Stimulated activated CD8-positive, alpha-beta memory T cell treated with anti-CD3 and anti-CD28 coated beads, Interleukin-4, amount 100 ng/mL, for 4 hours (primary cell): ENCODE data around the gene S100A14.
"Not testable (repeated sequence)": the region's sequence is repeated elsewhere in the genome, so short reads cannot be mapped to it uniquely, and the experiment has no call there.

Experiments
- DNase-seq, 2 donors: peaks; one replicate each; pipeline ENCODE4 v3.0.0-alpha.2; 2020; ENCODE audit warnings: low read depth in 2 of 2, low spot score in 1 of 2

The S100A14 gene

DNA sequence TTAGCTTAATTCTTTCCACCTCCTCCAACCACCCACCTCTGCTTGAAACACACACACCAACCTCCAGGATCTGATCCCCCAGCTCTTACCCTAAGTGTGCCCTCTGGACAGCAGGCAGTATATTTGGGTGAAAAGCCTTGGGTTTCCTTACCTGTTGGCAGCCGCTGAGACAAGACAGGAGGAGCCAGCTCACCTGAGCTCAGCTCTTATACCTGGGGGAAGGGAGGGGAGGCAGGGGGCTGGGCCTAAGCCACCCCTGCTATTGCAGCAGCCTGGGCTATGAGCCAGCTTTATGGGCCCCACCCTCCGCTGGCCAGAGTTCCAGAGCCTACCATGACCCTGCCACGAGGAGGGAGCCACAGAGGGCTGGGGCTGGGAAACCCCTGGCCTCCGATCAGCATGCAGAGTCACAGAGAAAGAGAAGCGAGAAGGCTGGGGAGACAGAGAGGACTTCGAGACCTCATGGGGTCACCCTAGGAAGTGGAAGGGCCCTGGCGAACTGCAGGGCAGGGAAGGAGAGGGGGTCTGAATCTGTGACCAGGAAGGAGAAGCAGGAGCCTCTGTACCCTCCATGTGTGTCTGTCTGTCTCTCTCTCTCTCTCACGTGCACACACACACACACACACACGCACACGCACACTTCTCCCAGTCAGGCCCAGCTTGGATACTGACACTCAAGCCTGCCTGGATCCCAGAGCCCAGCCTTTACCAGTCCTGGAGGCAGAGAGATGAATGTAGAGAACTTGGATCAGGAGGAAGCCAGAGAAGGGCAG lies at the start of gene S100A14:
S100A14 (minus strand) TSS at position 182 of the 773 bp plus-strand sequence. CDS start 467 bp downstream, outside the sequence.
- DNase-seq, result no peak

DNA sequence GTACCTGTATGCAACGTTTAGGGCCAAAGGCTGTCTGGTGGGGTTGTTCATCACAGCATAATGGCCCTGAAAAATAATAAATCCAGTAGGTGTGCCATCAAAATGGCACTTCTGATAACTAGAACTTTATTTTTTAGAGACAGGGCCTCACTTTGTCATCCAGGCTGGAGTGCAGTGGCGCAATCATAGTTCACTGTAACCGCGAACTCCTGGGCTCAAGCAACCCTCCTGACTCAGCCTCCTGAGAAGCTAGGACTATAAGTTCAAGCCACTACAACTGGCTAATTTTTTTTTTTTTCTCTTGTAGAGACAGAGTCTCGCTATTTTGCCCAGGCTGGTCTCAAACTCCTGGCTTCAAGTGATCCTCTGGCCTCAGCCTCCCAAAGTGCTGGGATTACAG lies 47.1 kb upstream of the S100A14 start:
- no peak for DNase-seq

DNA sequence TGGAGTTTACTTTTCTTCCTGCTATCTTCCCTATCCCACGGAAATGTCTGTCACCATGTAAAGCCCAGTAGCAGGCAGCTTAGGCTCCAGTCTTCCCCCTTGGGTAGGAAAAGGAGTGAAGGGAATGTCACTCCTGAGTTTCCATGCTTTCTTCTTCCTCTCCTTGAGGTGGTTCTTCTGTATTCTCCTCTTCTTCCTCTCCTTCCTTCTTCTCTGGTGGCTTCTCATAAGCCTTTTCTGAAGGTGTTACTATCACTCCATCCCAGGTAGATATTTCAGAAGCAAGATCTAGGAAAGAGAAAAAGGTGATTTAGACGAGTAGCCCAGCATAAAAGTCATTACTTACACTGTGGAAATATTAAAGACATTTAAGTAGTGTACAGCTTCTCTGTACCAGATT lies 46.1 kb upstream of the S100A14 start:
- no peak for DNase-seq

DNA sequence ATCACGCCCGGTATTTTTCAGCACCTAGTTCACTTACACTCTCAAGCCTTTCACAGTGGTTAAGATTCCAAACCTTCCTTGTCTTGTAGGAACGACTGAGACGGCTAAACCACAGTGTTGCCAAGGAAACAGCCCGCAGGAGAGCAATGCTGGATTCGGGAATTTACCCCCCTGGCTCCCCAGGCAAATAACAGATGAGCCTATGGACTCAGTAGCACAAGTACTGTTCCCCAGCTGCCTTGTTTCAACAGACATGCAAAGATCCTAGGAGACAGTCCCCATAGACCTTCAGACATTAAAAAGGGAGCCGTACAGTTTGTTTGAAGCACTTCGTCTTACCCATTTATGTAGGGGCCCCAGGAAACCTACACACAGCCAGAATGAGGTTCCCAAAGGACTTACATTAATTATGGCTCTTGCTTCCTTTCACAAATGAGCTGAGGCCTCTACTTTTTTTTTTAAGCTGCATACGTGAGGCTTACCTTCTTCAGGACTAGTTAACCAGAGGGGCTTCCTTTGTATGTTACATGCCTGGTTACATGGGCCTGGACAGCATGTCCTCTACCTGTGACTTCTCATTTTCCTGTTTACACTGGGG lies 45.1 kb upstream of the S100A14 start:
- DNase-seq, result no peak

DNA sequence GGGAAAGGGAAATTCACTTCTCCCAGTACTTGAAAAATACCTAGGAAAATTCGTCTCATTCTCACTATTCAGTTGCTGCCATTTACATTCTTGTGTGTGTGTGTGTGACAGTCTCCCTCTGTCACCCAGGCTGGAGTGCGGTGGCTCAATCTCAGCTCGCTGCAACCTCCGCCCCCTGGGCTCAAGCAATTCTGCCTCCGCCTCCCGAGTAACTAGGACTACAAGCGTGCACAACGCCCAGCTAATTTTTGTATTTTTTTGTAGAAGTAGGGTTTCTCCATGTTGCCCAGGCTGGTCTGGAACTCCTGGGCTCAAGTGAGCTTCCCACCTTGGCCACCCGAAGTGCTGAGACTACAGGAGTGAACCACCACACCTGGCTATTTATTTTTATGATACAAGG lies 43.5 kb upstream of the S100A14 start:
- DNase-seq, result no peak

DNA sequence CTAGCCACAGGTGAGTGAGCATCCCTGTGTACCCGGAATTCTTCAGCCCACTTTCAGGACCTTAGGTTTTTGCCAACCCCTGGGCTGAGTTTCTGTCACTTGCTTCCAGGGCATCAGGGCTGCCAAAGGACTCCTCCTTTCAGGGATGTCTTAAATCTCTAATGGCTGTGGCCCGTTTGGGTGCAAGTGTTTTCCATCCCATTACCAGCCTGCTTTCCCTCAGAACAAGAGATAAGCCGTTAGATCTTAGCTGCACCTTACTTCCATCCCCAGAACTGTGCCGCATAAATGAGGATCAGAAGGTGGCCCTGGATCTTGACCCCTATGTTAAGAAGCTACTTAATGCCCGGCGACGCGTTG lies 43.0 kb upstream of the S100A14 start:
- DNase-seq, result no peak

DNA sequence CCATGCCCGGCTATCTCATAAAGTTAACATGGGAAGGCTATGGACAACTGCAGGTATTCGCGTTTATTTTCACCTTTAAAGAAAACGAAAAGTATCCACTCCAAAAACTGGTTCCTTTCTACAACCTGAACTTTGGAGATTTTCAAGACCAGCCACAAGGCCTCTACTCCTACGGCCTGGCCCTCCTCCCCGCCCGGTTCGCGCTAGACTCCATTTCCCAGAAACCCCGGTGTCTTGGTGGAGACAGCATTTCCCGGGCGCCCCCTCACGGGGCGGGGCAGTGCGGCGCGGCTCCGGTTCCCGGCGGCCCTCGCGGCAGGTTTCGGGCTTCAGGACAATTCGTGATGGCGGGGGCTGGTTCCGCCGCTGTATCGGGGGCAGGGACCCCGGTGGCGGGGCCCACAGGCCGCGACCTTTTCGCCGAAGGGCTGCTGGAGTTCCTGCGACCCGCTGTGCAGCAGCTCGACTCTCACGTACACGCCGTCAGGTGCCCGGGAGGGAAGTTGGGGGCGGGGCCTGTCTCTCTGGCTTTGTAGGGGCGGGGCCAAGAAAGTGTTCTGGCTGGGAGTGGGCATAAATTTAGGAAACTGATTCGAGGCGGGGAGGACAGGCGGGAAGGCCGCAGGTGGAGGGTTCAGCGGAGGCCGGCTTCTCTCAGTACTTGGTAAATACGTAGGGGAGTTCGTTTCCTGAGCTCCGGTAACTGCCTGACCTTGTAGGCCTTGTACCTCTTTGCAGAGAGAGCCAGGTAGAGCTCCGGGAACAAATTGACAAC lies 42.5 kb upstream of the S100A14 start, which contains the start of gene SNAPIN:
SNAPIN (plus strand) TSS at position 304 of the 775 bp plus-strand sequence; CDS start at position 345, 41 bp downstream.
- peak; percentile 72 to 82 for DNase-seq

DNA sequence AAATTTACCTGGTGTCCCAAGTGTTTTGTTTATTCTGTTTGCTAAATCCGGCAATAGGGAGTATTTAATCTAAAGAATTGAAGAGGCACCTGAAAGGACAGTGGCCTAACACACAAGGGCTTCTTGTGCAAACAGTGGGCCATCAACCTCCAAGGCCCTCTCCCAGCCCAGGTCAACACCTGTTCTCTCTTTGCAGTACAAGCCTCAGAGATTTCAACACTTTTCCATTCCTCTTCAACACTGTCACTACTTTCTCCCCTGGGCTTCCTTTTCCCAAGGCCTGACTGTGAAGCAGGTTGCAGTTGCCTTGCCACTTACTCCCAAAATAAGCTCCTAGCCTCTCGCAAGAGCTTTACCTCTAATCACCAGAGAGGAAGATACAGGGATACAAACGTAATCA lies 39.2 kb upstream of the S100A14 start:
- no peak for DNase-seq

DNA sequence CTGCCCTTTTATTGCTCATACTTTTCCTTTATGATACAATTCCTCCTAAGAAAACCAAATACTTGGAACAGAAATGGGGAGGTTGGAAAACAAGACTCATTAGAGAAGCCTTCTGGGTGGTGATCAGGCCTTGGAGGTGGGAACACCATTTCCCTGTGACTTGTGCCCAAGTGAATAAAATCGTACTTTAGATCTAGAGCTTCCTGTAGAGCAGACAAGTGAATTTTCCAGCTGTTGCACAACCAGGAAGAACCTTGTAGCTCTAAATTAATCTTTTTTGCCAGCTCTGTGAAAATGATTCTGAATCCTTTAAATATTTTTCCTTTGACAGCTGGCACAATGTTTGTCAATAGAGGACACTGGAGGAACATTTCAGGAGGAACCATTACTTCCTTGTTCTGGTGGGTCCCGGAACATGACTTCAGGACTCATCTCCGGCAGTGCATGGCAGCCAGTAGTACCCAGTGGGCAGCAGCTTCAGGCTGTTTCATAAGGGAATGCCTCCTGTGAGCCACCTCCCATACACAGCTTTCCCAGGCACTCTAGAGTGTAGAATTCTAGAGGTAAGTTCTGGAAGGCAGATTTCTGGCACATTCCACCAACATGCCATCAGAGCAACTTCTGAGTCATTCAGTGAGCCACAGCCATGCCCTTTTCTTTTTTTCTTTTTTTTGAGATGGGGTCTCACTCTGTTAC lies 36.8 kb upstream of the S100A14 start:
- DNase-seq, result no peak

DNA sequence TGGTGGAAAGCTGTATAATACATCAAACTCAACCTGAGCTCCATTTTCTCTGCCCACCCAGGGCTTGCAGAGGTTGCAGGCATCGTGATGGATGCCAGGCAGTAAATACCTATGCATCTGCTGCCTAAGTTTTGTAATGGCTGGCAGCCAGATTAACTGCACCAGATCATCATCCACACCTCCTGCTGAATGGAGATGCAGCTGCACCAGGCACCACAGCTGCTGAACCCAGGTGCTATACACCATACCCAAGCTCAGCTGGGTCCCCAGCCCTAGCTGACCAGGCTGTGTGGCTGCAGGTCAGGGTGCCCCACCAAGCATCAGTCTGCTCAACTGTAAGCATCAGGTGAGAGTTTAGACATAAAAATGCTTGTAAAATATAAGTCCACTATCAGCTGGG lies 35.6 kb upstream of the S100A14 start:
- no peak for DNase-seq

DNA sequence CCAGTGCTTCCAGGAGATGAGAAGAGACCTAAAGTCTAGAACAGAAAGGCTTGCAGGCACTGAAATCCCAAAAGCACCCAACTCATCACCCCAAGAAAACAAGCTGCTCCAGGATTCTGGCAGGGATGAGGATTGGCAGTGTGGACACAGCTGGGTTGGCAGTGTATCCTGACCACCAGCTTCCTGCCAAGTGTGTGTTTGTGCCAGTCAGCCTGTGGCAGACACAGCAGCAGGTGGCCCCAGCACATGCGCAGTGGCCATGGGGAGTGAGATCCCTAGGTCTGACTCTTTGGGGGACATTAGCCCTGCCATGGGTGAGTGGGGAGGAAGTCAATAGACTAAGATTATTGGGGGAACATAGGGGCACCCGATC lies 33.7 kb upstream of the S100A14 start:
- DNase-seq, result no peak

DNA sequence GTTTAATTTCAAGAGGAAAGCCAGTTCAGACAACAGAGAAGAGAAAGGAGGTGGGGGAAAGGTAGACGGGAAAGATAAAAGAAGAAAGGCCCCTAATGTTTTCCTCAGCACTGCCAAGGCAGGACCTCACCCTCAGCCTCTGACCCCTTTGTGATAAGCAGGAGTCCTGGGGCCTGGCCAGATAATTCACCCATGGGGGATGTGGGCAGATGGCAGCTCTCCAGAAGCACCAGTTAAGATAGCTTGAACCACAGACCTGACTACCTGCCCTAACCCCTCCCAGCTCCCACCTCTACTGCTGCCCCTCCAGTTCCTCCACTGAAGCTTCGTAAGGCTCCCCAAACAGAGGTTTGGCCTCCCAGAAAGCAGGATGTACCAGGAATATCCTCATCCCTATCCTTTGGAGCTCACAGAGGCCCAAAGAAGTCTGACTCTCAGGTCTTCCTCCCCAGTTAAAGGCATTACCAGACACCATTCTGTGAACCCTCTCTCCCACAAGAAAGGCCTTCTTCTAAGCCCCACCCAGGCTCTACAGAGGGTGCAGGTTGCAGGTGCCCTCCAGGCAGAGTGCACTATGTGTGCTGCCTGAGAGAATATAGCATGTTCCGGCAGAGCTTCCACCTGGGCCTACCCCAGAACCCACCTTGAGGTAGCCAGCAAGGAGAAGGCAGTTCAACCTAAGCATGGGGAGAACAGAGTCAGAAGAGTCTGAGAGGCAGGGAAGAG lies 33.2 kb upstream of the S100A14 start:
- DNase-seq, result no peak

DNA sequence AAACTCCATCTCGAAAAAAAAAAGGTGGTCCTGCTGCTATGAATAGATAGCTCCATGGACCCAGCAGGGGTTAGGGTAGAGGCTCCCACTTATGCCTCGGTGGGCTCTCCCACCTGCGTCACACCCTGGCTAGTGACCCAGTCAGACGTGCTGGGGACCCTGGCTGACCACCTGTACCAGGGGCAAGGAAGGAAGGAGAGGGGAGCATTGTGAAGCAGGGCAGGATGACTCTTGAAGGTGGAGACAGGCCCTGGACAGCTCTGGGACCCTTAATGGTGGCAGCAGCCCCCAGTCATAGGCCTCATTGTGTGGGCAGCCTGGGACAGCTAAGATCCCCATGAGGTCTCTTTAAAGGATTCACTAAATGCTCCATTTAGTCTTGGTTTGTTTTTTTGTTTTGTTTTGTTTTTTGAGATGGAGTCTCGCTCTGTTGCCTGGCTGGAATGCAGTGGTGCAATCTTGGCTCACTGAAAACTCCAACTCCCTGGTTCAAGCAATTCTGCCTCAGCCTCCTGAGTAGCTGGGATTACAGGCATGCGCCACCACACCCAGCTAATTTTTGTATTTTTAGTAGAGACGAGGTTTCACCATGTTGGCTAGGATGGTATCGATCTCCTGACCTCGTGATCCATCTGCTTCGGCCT lies 32.0 kb upstream of the S100A14 start:
- no peak for DNase-seq

DNA sequence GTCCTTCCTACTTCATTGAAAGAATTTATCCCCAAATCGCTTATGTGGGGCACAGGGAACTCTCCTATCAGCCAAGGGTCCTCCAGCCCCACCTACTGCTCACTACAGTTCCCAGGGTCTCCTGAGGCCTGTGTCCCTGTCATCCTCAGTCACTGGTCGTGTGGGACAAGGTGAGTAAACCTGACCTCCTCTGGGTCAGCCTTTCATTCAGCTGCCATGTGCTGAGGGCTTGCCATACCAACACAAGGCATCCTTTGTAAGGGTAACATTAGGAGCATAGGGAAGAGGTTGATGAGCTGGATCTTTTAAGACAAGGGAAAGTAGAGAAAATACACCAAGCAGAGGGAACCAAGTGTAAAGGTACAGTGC lies 31.2 kb upstream of the S100A14 start:
- DNase-seq, result no peak

DNA sequence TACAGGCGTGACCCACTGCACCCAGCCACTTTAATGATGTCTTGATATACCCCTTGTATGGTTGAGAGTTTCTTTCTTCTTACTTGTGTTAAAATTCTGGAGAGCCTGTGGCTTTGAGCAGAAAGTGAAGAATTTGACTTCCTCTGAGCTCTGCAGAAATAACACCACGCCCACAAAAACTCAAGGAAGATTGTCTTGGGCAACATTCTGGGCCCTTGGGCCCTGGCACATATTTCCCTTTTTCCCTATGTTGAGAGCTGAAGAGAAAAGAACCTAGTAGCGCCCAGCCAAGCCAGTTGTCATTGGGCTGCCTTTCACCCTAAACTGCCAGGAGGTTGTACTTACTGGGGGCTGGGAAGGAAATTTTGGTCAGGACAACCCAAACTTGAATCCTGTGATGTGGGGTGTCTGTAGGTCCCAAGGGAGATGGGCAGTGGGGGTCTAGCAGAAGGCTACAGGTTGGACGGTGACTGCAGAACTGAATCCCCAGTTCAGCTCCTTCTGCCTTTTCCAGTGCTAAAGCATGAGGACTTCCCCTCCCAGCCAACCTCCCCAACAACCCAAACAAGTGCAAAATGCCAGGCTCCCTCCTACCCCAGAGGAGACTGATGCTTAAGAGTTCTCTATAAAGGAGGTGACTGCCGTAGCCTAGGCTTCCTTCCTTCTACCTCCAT lies 30.7 kb upstream of the S100A14 start:
- DNase-seq, result no peak

DNA sequence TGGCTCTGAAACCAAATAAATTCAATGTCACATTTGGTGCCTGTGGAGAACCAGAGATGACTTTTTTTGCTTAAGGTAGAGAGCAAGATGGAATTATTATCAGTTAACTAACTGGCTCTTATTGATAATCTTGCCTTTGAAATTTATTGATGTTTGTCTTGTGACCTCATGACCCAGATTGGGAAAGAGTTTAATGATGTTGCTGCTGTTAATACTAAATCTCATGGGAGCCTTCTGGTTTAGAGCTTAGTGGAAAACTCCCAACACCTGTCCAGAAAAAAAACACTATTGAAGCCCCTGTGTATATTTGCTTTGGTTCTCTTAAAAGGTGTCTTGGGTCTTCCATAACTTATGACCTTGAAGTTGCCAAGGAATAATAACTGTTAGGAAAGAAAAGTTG lies 27.7 kb upstream of the S100A14 start:
- DNase-seq, result no peak

DNA sequence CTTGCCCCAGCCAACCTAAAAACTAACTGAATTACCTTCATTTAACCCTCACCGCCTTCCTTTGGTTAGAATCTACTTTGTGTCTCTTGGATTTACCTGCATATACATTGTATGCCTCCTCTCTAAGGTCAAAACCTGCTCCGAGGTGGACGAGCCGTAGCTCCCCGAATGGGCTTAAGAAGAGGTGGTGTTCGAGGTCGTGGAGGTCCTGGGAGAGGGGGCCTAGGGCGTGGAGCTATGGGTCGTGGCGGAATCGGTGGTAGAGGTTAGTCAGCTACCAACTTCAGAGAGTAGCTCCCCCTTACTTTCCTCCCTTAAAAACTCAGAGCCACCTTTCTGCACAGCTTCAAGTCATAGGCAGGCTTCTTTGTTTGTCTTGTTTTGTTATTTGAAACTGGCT lies 27.0 kb upstream of the S100A14 start:
- DNase-seq, result no peak

DNA sequence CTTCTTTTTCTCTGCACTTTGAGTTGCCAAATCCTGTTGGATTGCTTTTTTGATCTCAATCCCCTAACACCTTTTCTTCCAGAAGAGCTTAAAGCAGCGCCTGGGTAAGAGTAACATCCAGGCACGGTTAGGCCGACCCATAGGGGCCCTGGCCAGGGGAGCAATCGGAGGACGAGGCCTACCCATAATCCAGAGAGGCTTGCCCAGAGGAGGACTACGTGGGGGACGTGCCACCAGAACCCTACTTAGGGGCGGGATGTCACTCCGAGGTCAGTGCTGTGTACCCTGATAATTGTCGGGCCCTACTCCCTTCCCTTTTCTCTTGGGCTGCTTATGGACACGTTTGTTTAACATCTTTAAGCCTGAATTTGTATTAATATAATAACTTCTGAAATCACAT lies 26.0 kb upstream of the S100A14 start:
- no peak for DNase-seq

DNA sequence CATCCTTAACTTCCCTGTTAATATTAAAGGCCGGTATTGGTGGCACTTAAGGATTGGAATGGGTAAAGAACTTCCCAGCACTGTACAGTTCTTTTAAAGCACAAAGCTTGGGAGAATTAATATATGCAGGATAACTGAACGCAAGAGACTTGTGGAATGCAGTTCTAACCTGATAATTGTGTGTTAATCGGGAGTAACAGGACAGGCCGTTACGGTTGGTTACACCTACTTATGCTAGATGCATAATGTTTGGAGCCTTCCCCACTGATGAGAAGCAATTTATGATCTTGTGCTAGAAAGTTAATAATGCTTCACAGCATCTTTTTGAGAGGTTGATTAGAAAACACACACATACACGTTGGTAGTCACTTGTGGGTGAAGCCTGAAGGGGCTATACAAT lies 24.7 kb upstream of the S100A14 start:
- DNase-seq, result no peak

DNA sequence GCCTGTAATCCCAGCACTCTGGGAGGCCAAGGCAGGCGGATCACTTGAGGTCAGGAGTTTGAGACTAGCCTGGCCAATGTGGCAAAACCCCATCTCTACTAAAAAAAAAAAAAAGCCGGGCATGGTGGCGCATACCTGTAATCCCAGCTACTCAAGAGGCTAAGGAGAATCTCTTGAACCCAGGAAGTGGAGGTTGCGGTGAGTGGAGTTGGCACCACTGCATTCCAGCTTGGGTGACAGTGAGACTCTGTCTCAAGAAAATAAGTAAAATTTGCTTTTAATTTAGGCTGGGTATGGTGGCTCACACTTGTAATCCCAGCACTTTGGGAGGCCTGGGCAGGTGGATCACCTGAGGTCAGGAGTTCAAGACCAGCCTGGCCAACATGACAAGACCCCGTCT lies 24.1 kb upstream of the S100A14 start:
- not testable (repeated sequence) for DNase-seq
